Inflammatory macrophage treated with lipopolysaccharide for 4 hours (primary cell): ENCODE data around the gene MARCHF3.
A peak's percentile ranks its signal among the peaks of the same experiment; 100 is the strongest.
"Not testable (repeated sequence)": the region's sequence is repeated elsewhere in the genome, so short reads cannot be mapped to it uniquely, and the experiment has no call there.

ENCODE experiments used
- DNase-seq: peaks from one replicate; pipeline ENCODE4 v3.0.0-alpha.2; 2020

Gene MARCHF3

GRCh38 chr5:127011153-127011552, 19.2 kb downstream of the MARCHF3 start:
- peak; percentile 31 for DNase-seq

- DNase-seq, result no peak
Measured at GRCh38 chr5:127010362-127010761, 20.0 kb downstream of the MARCHF3 start.

GRCh38 chr5:127009784-127010183, 20.6 kb downstream of the MARCHF3 start:
- DNase-seq, result no peak

GRCh38 chr5:127008300-127008975, 21.9 kb downstream of the MARCHF3 start:
- DNase-seq, result no peak

GRCh38 chr5:127007522-127007921, 22.8 kb downstream of the MARCHF3 start:
- no peak for DNase-seq

- no peak for DNase-seq
Measured at GRCh38 chr5:127006744-127007143, 23.6 kb downstream of the MARCHF3 start.

GRCh38 chr5:127005282-127005681, 25.1 kb downstream of the MARCHF3 start:
- not testable (repeated sequence) for DNase-seq

GRCh38 chr5:127004721-127005120, 25.6 kb downstream of the MARCHF3 start:
- DNase-seq, result no peak

GRCh38 chr5:127003798-127004495, 26.4 kb downstream of the MARCHF3 start:
- DNase-seq, result no peak

- no peak for DNase-seq
Measured at GRCh38 chr5:127002390-127002789, 28.0 kb downstream of the MARCHF3 start.

- DNase-seq, result no peak
Measured at GRCh38 chr5:127001621-127002296, 28.6 kb downstream of the MARCHF3 start.

- no peak for DNase-seq
Measured at GRCh38 chr5:126998895-126999570, 31.3 kb downstream of the MARCHF3 start.

GRCh38 chr5:126998201-126998631, 32.1 kb downstream of the MARCHF3 start:
- DNase-seq, result no peak

- DNase-seq, result no peak
Measured at GRCh38 chr5:126995689-126996088, 34.7 kb downstream of the MARCHF3 start.

GRCh38 chr5:126995039-126995438, 35.3 kb downstream of the MARCHF3 start:
- DNase-seq, result no peak

- no peak for DNase-seq
Measured at GRCh38 chr5:126994485-126994884, 35.9 kb downstream of the MARCHF3 start.

- DNase-seq, result no peak
Measured at GRCh38 chr5:126988021-126988569, 42.3 kb downstream of the MARCHF3 start.

GRCh38 chr5:126987271-126987899, 43.0 kb downstream of the MARCHF3 start:
- no peak for DNase-seq

- DNase-seq, result no peak
Measured at GRCh38 chr5:126984632-126985031, 45.7 kb downstream of the MARCHF3 start.

GRCh38 chr5:126983874-126984266, 46.5 kb downstream of the MARCHF3 start:
- no peak for DNase-seq

- no peak for DNase-seq
Measured at GRCh38 chr5:126982926-126983873, 47.2 kb downstream of the MARCHF3 start.
